WTC11 (cell line): ENCODE results near the gene ZDHHC14. TPM values are rescaled to one million over a fixed set of nuclear protein-coding genes. Genes with fewer than 3 reads are reported as not detected.

Experiments used
- ATAC-seq: fragments of 200-7000 bp; cut with Tn5 transposase; 2 replicates; pipeline ENCODE4 v1.10.0; 2021; ENCODE audit warnings: mild to moderate bottlenecking, moderate library complexity
- CTCF ChIA-PET: fragments of 300-600 bp; sonication (Branson Sonifier 250); formaldehyde crosslinking; loops from one replicate; lab custom pipeline; 2021; ENCODE audit warnings: antibody characterized with exemption; lab: Charles Lee
- POLR2A ChIA-PET: fragments of 350-600 bp; sonication (Branson Sonifier 250); formaldehyde crosslinking; loops from one replicate; lab custom pipeline; 2021; ENCODE audit warnings: antibody characterized with exemption; lab: Charles Lee
- DNase-seq: peaks from one replicate; pipeline ENCODE4 v3.0.0; 2021; ENCODE audit warnings: low spot score
- H3K27ac Mint-ChIP-seq: 2 replicates; pipeline ENCODE4 v1.8.0; 2021; ENCODE audit warnings: mixed read lengths
- H3K27me3 Mint-ChIP-seq: 2 replicates; pipeline ENCODE4 v1.8.0; 2021; ENCODE audit warnings: low read depth, mild to moderate bottlenecking, moderate library complexity, mixed read lengths
- H3K36me3 Mint-ChIP-seq: 2 replicates; pipeline ENCODE4 v1.8.0; 2021; ENCODE audit warnings: mixed read lengths
- H3K4me1 Mint-ChIP-seq: 2 replicates; pipeline ENCODE4 v1.8.0; 2022; ENCODE audit warnings: mixed read lengths
- H3K4me3 Mint-ChIP-seq: 2 replicates; pipeline ENCODE4 v1.8.0; 2021; ENCODE audit warnings: mild to moderate bottlenecking, moderate library complexity, mixed read lengths
- H3K9me3 Mint-ChIP-seq: 2 replicates; pipeline ENCODE4 v1.8.0; 2021; ENCODE audit warnings: mixed read lengths
- ELF4 ChIP-seq: sonication (generic); formaldehyde crosslinking; IDR thresholded peaks from 2 replicates; pipeline ENCODE4 v1.8.1; 2022; ENCODE audit warnings: low read depth, mild to moderate bottlenecking, moderate library complexity, missing genetic modification reagents
- ETV6 ChIP-seq: sonication (generic); formaldehyde crosslinking; IDR thresholded peaks from 2 replicates; pipeline ENCODE4 v1.8.1; 2022; ENCODE audit warnings: mild to moderate bottlenecking, missing genetic modification reagents
- FOXK1 ChIP-seq: sonication (generic); formaldehyde crosslinking; IDR thresholded peaks from 2 replicates; pipeline ENCODE4 v1.8.0; 2022; ENCODE audit warnings: mild to moderate bottlenecking, moderate library complexity, missing genetic modification reagents
- MXD4 ChIP-seq: fragments of 250-450 bp; sonication (Bioruptor Pico); IDR thresholded peaks from 2 replicates; pipeline ENCODE4 v1.8.0; 2021; ENCODE audit warnings: mild to moderate bottlenecking, moderate library complexity, borderline replicate concordance
- RORB ChIP-seq: fragments of 250-450 bp; sonication (Bioruptor Pico); IDR thresholded peaks from 2 replicates; pipeline ENCODE4 v1.9.0; 2021; ENCODE audit warnings: mild to moderate bottlenecking
- SOX15 ChIP-seq: fragments of 250-450 bp; sonication (Bioruptor Pico); IDR thresholded peaks from 2 replicates; pipeline ENCODE4 v1.9.0; 2021; ENCODE audit warnings: mild to moderate bottlenecking
- TCF7 ChIP-seq: sonication (generic); formaldehyde crosslinking; IDR thresholded peaks from 2 replicates; pipeline ENCODE4 v1.8.0; 2022; ENCODE audit warnings: mild to moderate bottlenecking, low read depth, missing genetic modification reagents, moderate library complexity
- TEAD4 ChIP-seq: sonication (generic); formaldehyde crosslinking; IDR thresholded peaks from 2 replicates; pipeline ENCODE4 v1.8.0; 2022; ENCODE audit warnings: mild to moderate bottlenecking, missing genetic modification reagents
- ZNF121 ChIP-seq: sonication (generic); formaldehyde crosslinking; IDR thresholded peaks from 2 replicates; pipeline ENCODE4 v1.8.0; 2023; ENCODE audit warnings: missing genetic modification reagents
- ZNF423 ChIP-seq: fragments of 250-450 bp; sonication (Bioruptor Pico); IDR thresholded peaks from 2 replicates; pipeline ENCODE4 v2.1.2; 2022; ENCODE audit warnings: mild to moderate bottlenecking, moderate library complexity
- total RNA-seq: library from RNA; stranded (reverse); gene quantifications from 3 replicates; pipeline ENCODE4 v1.2.3, GENCODE V29; 2021
- TF ChIP-seq, protein P1 (sequence below): fragments of 250-450 bp; sonication (Bioruptor Pico); IDR thresholded peaks from 2 replicates; pipeline ENCODE4 v1.9.0; 2021; ENCODE audit warnings: mild to moderate bottlenecking
- TF ChIP-seq, protein P2 (sequence below): fragments of 250-450 bp; sonication (Bioruptor Pico); IDR thresholded peaks from 2 replicates; pipeline ENCODE4 v1.9.0; 2021; ENCODE audit warnings: moderate library complexity, mild to moderate bottlenecking, inconsistent platforms, borderline replicate concordance
- TF ChIP-seq, protein P3 (sequence below): fragments of 250-450 bp; sonication (Bioruptor Pico); IDR thresholded peaks from 2 replicates; pipeline ENCODE4 v2.1.2; 2022; ENCODE audit warnings: mild to moderate bottlenecking, moderate library complexity
- TF ChIP-seq, protein P4 (sequence below): sonication (generic); formaldehyde crosslinking; IDR thresholded peaks from 2 replicates; pipeline ENCODE4 v1.8.0; 2022; ENCODE audit warnings: mild to moderate bottlenecking, missing genetic modification reagents
- TF ChIP-seq, protein P5 (sequence below): fragments of 200-600 bp; IDR thresholded peaks from 2 replicates; pipeline ENCODE4 v1.8.0; 2022; ENCODE audit warnings: antibody characterized with exemption
- TF ChIP-seq, protein P6 (sequence below): sonication (generic); formaldehyde crosslinking; IDR thresholded peaks from 2 replicates; pipeline ENCODE4 v1.8.1; 2023; ENCODE audit warnings: mild to moderate bottlenecking, missing genetic modification reagents, moderate library complexity
- TF ChIP-seq, protein P7 (sequence below): sonication (generic); formaldehyde crosslinking; IDR thresholded peaks from 2 replicates; pipeline ENCODE4 v1.8.1; 2022; ENCODE audit warnings: low read depth, missing genetic modification reagents, borderline replicate concordance
- TF ChIP-seq, protein P8 (sequence below): sonication (generic); formaldehyde crosslinking; IDR thresholded peaks from 2 replicates; pipeline ENCODE4 v1.8.0; 2022; ENCODE audit warnings: mild to moderate bottlenecking, missing genetic modification reagents
- TF ChIP-seq, protein P9 (sequence below): sonication (generic); formaldehyde crosslinking; IDR thresholded peaks from 2 replicates; pipeline ENCODE4 v1.8.1; 2023; ENCODE audit warnings: mild to moderate bottlenecking, missing genetic modification reagents

Gene ZDHHC14
- total RNA-seq, 1 experiment from 2014 or later = 6.6 TPM

DNA sequence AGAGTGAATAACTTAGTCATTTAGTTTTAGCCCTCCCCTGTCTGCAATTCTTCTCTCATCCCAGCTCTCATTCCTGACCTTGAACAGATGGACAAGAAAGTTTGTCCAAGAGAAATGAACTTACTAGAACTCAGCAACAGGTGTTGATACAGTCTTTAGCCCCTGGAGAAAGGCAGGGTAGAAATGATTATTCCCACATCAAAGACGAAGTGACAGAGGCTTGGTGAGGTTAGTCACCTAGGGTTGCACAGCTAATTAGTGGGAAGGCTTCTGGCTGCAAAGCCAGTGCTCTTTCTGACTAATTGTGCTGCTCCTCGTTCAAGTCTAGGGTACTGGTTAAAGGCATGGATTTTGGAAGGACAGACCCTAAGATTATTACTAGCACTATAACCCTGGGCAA is 4.5 kb downstream of the ZDHHC14 start (continued):
- TF ChIP-seq, protein P1, sequence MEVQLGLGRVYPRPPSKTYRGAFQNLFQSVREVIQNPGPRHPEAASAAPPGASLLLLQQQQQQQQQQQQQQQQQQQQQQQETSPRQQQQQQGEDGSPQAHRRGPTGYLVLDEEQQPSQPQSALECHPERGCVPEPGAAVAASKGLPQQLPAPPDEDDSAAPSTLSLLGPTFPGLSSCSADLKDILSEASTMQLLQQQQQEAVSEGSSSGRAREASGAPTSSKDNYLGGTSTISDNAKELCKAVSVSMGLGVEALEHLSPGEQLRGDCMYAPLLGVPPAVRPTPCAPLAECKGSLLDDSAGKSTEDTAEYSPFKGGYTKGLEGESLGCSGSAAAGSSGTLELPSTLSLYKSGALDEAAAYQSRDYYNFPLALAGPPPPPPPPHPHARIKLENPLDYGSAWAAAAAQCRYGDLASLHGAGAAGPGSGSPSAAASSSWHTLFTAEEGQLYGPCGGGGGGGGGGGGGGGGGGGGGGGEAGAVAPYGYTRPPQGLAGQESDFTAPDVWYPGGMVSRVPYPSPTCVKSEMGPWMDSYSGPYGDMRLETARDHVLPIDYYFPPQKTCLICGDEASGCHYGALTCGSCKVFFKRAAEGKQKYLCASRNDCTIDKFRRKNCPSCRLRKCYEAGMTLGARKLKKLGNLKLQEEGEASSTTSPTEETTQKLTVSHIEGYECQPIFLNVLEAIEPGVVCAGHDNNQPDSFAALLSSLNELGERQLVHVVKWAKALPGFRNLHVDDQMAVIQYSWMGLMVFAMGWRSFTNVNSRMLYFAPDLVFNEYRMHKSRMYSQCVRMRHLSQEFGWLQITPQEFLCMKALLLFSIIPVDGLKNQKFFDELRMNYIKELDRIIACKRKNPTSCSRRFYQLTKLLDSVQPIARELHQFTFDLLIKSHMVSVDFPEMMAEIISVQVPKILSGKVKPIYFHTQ (CRISPR knock-in tag) = no peak
- no peak for TF ChIP-seq RORB (CRISPR knock-in tag)
- no peak for TF ChIP-seq ETV6 (CRISPR knock-in tag)
- TF ChIP-seq, protein P2, sequence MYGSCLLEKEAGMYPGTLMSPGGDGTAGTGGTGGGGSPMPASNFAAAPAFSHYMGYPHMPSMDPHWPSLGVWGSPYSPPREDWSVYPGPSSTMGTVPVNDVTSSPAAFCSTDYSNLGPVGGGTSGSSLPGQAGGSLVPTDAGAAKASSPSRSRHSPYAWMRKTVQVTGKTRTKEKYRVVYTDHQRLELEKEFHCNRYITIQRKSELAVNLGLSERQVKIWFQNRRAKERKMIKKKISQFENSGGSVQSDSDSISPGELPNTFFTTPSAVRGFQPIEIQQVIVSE (CRISPR knock-in tag) = no peak
- TF ChIP-seq, protein P3, sequence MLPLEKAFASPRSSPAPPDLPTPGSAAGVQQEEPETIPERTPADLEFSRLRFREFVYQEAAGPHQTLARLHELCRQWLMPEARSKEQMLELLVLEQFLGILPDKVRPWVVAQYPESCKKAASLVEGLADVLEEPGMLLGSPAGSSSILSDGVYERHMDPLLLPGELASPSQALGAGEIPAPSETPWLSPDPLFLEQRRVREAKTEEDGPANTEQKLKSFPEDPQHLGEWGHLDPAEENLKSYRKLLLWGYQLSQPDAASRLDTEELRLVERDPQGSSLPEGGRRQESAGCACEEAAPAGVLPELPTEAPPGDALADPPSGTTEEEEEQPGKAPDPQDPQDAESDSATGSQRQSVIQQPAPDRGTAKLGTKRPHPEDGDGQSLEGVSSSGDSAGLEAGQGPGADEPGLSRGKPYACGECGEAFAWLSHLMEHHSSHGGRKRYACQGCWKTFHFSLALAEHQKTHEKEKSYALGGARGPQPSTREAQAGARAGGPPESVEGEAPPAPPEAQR (CRISPR knock-in tag) = no peak
- TF ChIP-seq, protein P4, sequence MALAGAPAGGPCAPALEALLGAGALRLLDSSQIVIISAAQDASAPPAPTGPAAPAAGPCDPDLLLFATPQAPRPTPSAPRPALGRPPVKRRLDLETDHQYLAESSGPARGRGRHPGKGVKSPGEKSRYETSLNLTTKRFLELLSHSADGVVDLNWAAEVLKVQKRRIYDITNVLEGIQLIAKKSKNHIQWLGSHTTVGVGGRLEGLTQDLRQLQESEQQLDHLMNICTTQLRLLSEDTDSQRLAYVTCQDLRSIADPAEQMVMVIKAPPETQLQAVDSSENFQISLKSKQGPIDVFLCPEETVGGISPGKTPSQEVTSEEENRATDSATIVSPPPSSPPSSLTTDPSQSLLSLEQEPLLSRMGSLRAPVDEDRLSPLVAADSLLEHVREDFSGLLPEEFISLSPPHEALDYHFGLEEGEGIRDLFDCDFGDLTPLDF (CRISPR knock-in tag) = no peak
- no peak for TF ChIP-seq MXD4
- no peak for TF ChIP-seq FOXK1
- no peak for TF ChIP-seq ELF4 (CRISPR knock-in tag)

DNA sequence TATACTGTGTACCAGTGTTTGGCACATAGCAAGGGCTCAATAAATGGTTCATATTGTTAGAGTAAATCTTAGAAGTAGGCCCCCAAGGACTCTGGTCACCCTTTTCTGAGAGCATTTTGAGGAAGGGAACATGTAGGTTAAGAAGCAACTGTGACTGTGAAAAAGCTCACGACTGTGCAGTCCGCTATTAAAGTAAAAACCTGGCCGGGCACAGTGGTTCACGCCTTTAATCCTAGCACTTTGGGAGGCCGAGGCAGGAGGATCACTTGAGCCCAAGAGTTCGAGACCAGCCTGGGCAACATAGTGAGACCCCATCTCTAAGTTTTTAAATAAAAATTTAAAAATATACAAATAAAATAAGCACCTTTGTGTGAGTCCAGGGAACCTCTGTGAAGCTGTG is 5.0 kb downstream of the ZDHHC14 start:
- no peak for DNase-seq
- H3K27ac Mint-ChIP-seq = no peak overlapping the region

DNA sequence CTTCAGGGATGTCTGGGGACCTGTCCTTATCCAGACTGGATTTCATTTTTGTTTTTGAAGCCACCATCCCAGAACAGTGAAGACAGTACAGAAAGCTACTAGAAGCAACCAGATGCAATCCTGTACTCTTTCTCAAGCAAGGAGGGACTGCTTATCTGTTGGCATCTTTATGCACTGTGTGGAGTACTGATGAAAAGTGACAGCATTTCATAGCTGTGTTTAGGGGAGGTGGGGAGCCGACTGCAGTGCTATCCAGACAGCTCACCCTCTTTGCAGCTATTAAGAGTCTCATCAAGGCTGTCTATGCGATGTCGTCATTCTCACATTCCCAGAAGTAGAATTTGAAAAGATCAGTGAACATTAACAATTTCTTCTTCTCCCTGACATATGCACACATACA is 5.5 kb downstream of the ZDHHC14 start:
- peaks cover 20% of the 10 kb centered on the region for H3K4me1 Mint-ChIP-seq
- ATAC-seq = no peak
- TF ChIP-seq SOX15 (no peak), TEAD4 (CRISPR knock-in tag) (no peak), TCF7 (CRISPR knock-in tag) (no peak)
- TF ChIP-seq, protein P5, sequence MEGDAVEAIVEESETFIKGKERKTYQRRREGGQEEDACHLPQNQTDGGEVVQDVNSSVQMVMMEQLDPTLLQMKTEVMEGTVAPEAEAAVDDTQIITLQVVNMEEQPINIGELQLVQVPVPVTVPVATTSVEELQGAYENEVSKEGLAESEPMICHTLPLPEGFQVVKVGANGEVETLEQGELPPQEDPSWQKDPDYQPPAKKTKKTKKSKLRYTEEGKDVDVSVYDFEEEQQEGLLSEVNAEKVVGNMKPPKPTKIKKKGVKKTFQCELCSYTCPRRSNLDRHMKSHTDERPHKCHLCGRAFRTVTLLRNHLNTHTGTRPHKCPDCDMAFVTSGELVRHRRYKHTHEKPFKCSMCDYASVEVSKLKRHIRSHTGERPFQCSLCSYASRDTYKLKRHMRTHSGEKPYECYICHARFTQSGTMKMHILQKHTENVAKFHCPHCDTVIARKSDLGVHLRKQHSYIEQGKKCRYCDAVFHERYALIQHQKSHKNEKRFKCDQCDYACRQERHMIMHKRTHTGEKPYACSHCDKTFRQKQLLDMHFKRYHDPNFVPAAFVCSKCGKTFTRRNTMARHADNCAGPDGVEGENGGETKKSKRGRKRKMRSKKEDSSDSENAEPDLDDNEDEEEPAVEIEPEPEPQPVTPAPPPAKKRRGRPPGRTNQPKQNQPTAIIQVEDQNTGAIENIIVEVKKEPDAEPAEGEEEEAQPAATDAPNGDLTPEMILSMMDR = no peak
- TF ChIP-seq, protein P6, sequence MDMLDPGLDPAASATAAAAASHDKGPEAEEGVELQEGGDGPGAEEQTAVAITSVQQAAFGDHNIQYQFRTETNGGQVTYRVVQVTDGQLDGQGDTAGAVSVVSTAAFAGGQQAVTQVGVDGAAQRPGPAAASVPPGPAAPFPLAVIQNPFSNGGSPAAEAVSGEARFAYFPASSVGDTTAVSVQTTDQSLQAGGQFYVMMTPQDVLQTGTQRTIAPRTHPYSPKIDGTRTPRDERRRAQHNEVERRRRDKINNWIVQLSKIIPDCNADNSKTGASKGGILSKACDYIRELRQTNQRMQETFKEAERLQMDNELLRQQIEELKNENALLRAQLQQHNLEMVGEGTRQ (CRISPR knock-in tag) = no peak
- TF ChIP-seq, protein P7, sequence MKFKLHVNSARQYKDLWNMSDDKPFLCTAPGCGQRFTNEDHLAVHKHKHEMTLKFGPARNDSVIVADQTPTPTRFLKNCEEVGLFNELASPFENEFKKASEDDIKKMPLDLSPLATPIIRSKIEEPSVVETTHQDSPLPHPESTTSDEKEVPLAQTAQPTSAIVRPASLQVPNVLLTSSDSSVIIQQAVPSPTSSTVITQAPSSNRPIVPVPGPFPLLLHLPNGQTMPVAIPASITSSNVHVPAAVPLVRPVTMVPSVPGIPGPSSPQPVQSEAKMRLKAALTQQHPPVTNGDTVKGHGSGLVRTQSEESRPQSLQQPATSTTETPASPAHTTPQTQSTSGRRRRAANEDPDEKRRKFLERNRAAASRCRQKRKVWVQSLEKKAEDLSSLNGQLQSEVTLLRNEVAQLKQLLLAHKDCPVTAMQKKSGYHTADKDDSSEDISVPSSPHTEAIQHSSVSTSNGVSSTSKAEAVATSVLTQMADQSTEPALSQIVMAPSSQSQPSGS (CRISPR knock-in tag) = no peak
- TF ChIP-seq, protein P4 (CRISPR knock-in tag) = no peak
- TF ChIP-seq, protein P8, sequence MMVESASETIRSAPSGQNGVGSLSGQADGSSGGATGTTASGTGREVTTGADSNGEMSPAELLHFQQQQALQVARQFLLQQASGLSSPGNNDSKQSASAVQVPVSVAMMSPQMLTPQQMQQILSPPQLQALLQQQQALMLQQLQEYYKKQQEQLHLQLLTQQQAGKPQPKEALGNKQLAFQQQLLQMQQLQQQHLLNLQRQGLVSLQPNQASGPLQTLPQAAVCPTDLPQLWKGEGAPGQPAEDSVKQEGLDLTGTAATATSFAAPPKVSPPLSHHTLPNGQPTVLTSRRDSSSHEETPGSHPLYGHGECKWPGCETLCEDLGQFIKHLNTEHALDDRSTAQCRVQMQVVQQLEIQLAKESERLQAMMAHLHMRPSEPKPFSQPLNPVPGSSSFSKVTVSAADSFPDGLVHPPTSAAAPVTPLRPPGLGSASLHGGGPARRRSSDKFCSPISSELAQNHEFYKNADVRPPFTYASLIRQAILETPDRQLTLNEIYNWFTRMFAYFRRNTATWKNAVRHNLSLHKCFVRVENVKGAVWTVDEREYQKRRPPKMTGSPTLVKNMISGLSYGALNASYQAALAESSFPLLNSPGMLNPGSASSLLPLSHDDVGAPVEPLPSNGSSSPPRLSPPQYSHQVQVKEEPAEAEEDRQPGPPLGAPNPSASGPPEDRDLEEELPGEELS (CRISPR knock-in tag) = no peak
- TF ChIP-seq, protein P9, sequence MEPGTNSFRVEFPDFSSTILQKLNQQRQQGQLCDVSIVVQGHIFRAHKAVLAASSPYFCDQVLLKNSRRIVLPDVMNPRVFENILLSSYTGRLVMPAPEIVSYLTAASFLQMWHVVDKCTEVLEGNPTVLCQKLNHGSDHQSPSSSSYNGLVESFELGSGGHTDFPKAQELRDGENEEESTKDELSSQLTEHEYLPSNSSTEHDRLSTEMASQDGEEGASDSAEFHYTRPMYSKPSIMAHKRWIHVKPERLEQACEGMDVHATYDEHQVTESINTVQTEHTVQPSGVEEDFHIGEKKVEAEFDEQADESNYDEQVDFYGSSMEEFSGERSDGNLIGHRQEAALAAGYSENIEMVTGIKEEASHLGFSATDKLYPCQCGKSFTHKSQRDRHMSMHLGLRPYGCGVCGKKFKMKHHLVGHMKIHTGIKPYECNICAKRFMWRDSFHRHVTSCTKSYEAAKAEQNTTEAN (CRISPR knock-in tag) = no peak

More for the DNA sequence above, 5.0 kb downstream of the ZDHHC14 start:
- peaks cover 20% of the 10 kb centered on the region for H3K4me1 Mint-ChIP-seq
- ChIA-PET POLR2A (no interaction called here), CTCF (interaction anchor here (0.5 kb wide), 1 partner anchor 35 kb away, joined by 7 read pairs; no protein-coding TSS in a partner anchor)
- H3K9me3 Mint-ChIP-seq = peaks cover 12% of the 10 kb centered on the region
- peaks cover 16% of the 10 kb centered on the region for H3K36me3 Mint-ChIP-seq
- H3K4me3 Mint-ChIP-seq = no peak overlapping the region
- no peak for ATAC-seq
- TF ChIP-seq ZNF121 = peak; percentile 38; the same call in 1 of the 2 replicates
- no peak for TF ChIP-seq ZNF423 (CRISPR knock-in tag)
- TF ChIP-seq, all 79 proteins: peak for 1
- H3K27me3 Mint-ChIP-seq = peaks cover 17% of the 10 kb centered on the region

More for the DNA sequence above, 5.5 kb downstream of the ZDHHC14 start:
- no peak overlapping the region for H3K4me3 Mint-ChIP-seq
- H3K27ac Mint-ChIP-seq = no peak overlapping the region
- peaks cover 17% of the 10 kb centered on the region for H3K27me3 Mint-ChIP-seq
- CTCF ChIA-PET = interaction anchor here (0.5 to 0.6 kb wide), 2 partner anchors 35 to 151 kb away, joined by 3 to 7 read pairs; no protein-coding TSS in a partner anchor
- peaks cover 17% of the 10 kb centered on the region for H3K9me3 Mint-ChIP-seq
- peaks cover 20% of the 10 kb centered on the region for H3K36me3 Mint-ChIP-seq
- POLR2A ChIA-PET = no interaction called here
- no peak for DNase-seq
